B cell (primary cell): Measurements from ENCODE around the gene SLC37A2. TPM values are rescaled to one million over a fixed set of nuclear protein-coding genes. Genes with fewer than 3 reads are reported as not detected.
"Not testable (repeated sequence)": the region's sequence is repeated elsewhere in the genome, so short reads cannot be mapped to it uniquely, and the experiment has no call there.

ENCODE experiments used
- ATAC-seq: fragments of 200-7000 bp; cut with Tn5 transposase; one replicate; pipeline ENCODE4 v1.10.0; 2021; ENCODE audit warnings: low read depth, mild to moderate bottlenecking, moderate number of reproducible peaks, moderate library complexity
- CTCF ChIA-PET: fragments of 350-600 bp; sonication (Branson Sonifier 250); formaldehyde crosslinking; loops from one replicate; lab custom pipeline; 2021; ENCODE audit warnings: antibody characterized with exemption, inconsistent platforms; lab: Charles Lee
- POLR2A ChIA-PET: fragments of 350-600 bp; sonication (Branson Sonifier 250); formaldehyde crosslinking; loops from one replicate; lab custom pipeline; 2021; ENCODE audit warnings: antibody characterized with exemption; lab: Charles Lee
- DNase-seq: peaks from one replicate; pipeline ENCODE4 v3.0.0; 2013
- H2AFZ ChIP-seq: 2 replicates; pipeline ENCODE4 v1.6.1; 2012; ENCODE audit warnings: mild to moderate bottlenecking, low read depth, low read length; ENCODE audit not compliant: insufficient read depth, poor library complexity, severe bottlenecking
- H3K27ac ChIP-seq, 2 donors: 1 replicate in 1 of 2; 2 replicates in 1 of 2; pipeline ENCODE4 v1.5.1; 2012 to 2013; ENCODE audit warnings: low read length in 2 of 2, mild to moderate bottlenecking in 2 of 2, moderate library complexity in 1 of 2
- H3K27me3 ChIP-seq, 4 experiments: fragments of 200-600 bp in 1 of 4; sonication (generic) in 1 of 4; replicated peaks in 1 of 4; 1 replicate in 2 of 4; 2 replicates in 2 of 4; pipeline versions ENCODE4 v1.6.1 to v1.7.0; 2013 to 2016; ENCODE audit warnings: low read length in 3 of 4, mild to moderate bottlenecking in 2 of 4, mixed read lengths in 1 of 4, moderate library complexity in 1 of 4; ENCODE audit not compliant: insufficient read depth in 4 of 4, control insufficient read depth in 3 of 4; ENCODE audit errors: control extremely low read depth in 1 of 4
- H3K36me3 ChIP-seq, 2 experiments: replicated peaks in 1 of 2; 1 replicate in 1 of 2; 2 replicates in 1 of 2; pipeline versions ENCODE4 v1.6.1 to v1.7.1; 2013; ENCODE audit warnings: low read length in 1 of 2; ENCODE audit not compliant: insufficient read depth in 2 of 2, control insufficient read depth in 1 of 2; ENCODE audit errors: control extremely low read depth in 1 of 2, extremely low read depth in 1 of 2
- H3K4me1 ChIP-seq, 2 donors: fragments of 200-600 bp in 1 of 2; sonication (generic) in 1 of 2; 1 replicate in 1 of 2; 2 replicates in 1 of 2; pipeline versions ENCODE4 v1.5.1 to v1.6.1; 2013 to 2017; ENCODE audit warnings: low read length in 2 of 2; ENCODE audit not compliant: control insufficient read depth in 2 of 2, insufficient read depth in 2 of 2
- H3K4me2 ChIP-seq: replicated peaks from 2 replicates; pipeline ENCODE3; 2012; ENCODE audit warnings: mild to moderate bottlenecking, low read depth, low read length; ENCODE audit not compliant: poor library complexity, severe bottlenecking
- H3K4me3 ChIP-seq, 5 experiments: fragments of 200-600 bp in 1 of 5; sonication (generic) in 1 of 5; 1 replicate in 3 of 5; 2 replicates in 2 of 5; pipeline versions ENCODE4 v1.5.1 to v1.7.0; 2011 to 2016; ENCODE audit warnings: low read length in 4 of 5, mild to moderate bottlenecking in 4 of 5, low read depth in 2 of 5, control low read depth in 1 of 5, moderate library complexity in 1 of 5; ENCODE audit not compliant: insufficient read depth in 1 of 5; ENCODE audit errors: control extremely low read depth in 1 of 5, extremely low read depth in 1 of 5
- H3K79me2 ChIP-seq: fragments of 200-600 bp; sonication (generic); one replicate; pipeline ENCODE4 v1.6.0; 2016; ENCODE audit warnings: low read length; ENCODE audit not compliant: control insufficient read depth, insufficient read depth
- H3K9ac ChIP-seq: fragments of 200-600 bp; sonication (generic); 2 replicates; pipeline ENCODE4 v1.6.1; 2017; ENCODE audit warnings: mild to moderate bottlenecking, low read length, moderate library complexity
- H3K9me3 ChIP-seq, 3 donors: one replicate each; pipeline versions ENCODE4 v1.6.1 to v1.7.1; 2013; ENCODE audit warnings: low read length in 2 of 3; ENCODE audit not compliant: control insufficient read depth in 2 of 3, insufficient read depth in 1 of 3; ENCODE audit errors: control extremely low read depth in 1 of 3
- H4K20me1 ChIP-seq: 2 replicates; pipeline ENCODE4 v1.6.0; 2012; ENCODE audit warnings: mild to moderate bottlenecking, low read length; ENCODE audit not compliant: insufficient read depth, control insufficient read depth, poor library complexity, severe bottlenecking
- H3K27ac Mint-ChIP-seq: one replicate; pipeline ENCODE4 v1.8.0; 2021; ENCODE audit warnings: mixed read lengths
- H3K27me3 Mint-ChIP-seq: one replicate; pipeline ENCODE4 v1.8.0; 2021; ENCODE audit warnings: mixed read lengths
- H3K4me1 Mint-ChIP-seq: one replicate; pipeline ENCODE4 v1.8.0; 2021; ENCODE audit warnings: mixed read lengths
- H3K4me3 Mint-ChIP-seq: one replicate; pipeline ENCODE4 v1.8.0; 2021; ENCODE audit warnings: mixed read lengths
- H3K9me3 Mint-ChIP-seq: one replicate; pipeline ENCODE4 v1.8.0; 2022; ENCODE audit warnings: mixed read lengths; ENCODE audit not compliant: insufficient read depth
- CTCF ChIP-seq: fragments of 200-600 bp; IDR thresholded peaks from one replicate; pipeline ENCODE4 v1.8.0; 2022; ENCODE audit warnings: antibody characterized with exemption, mild to moderate bottlenecking
- EZH2 ChIP-seq: IDR thresholded peaks from 2 replicates; pipeline ENCODE4 v1.6.1; 2012; ENCODE audit warnings: borderline replicate concordance, low read depth, mild to moderate bottlenecking, moderate library complexity, low read length; ENCODE audit not compliant: insufficient read depth, poor library complexity, severe bottlenecking
- WGBS: methylation state at CpG from one replicate; pipeline ENCODE4 v1.1.5; 2013; ENCODE audit warnings: missing lambda C conversion rate; ENCODE audit not compliant: insufficient coverage; 5-methylcytosine and 5-hydroxymethylcytosine counted together
- intact Hi-C: fragments of 100-400 bp; cut with micrococcal nuclease; formaldehyde crosslinking; loops from one replicate; pipeline ENCODE4 v1.10.0; 2022
- polyA plus RNA-seq: library from polyadenylated mRNA; depleted of rRNA; stranded (reverse); fragments of >200 nt; gene quantifications from 2 replicates; pipeline ENCODE4 v1.2.3, GENCODE V29; 2012
- total RNA-seq, 2 donors: library from RNA; stranded (reverse); fragments of 120-200 nt in 1 of 2; gene quantifications; 1 replicate in 1 of 2; 2 replicates in 1 of 2; pipeline versions ENCODE4 v1.2.3 to v1.2.4, GENCODE V29; 2013 to 2022

SLC37A2 gene
- total and polyA plus RNA-seq, 2 donors (not counting 1 experiment from before 2014, with no cell fraction given), result 7.6 to 27.0 TPM

GRCh38 chr11:125025968-125026367 is 37.1 kb upstream of the SLC37A2 start:
- no peak overlapping the region for H3K9ac ChIP-seq
- no peaks in the 10 kb centered on the region for H3K9me3 ChIP-seq
- H3K27ac Mint-ChIP-seq, result no peak overlapping the region
- WGBS, result no CpG with 5 or more reads among the region's 2 CpGs
- H3K9me3 Mint-ChIP-seq, result peaks cover 8% of the 10 kb centered on the region
- DNase-seq (no peak), ATAC-seq (no peak)
- H3K4me2 ChIP-seq, result no peak overlapping the region
- intact Hi-C loops, result no loop called here
- H3K4me1 ChIP-seq, result no peaks in the 10 kb centered on the region
- H3K36me3 ChIP-seq, result no peaks in the 10 kb centered on the region
- no peak overlapping the region for H2AFZ ChIP-seq
- no peaks in the 10 kb centered on the region for H3K79me2 ChIP-seq
- H3K4me3 Mint-ChIP-seq, result no peak overlapping the region
- H3K27me3 ChIP-seq, result no peaks in the 10 kb centered on the region
- ChIA-PET POLR2A (no interaction called here), CTCF (no interaction called here)
- no peaks in the 10 kb centered on the region for H4K20me1 ChIP-seq
- H3K27ac ChIP-seq, result no peak overlapping the region
- H3K4me3 ChIP-seq, result no peak overlapping the region
- H3K4me1 Mint-ChIP-seq, result no peaks in the 10 kb centered on the region
- TF ChIP-seq CTCF, result no peak
- no peak for TF ChIP-seq EZH2
- no peaks in the 10 kb centered on the region for H3K27me3 Mint-ChIP-seq

- POLR2A ChIA-PET, H3K9ac ChIP-seq, H3K4me1 Mint-ChIP-seq, DNase-seq, ATAC-seq, H3K79me2 ChIP-seq, H3K9me3 ChIP-seq, H2AFZ ChIP-seq, H3K27me3 Mint-ChIP-seq, intact Hi-C loops, H3K4me3 Mint-ChIP-seq, H3K27ac ChIP-seq, H3K4me3 ChIP-seq, H3K36me3 ChIP-seq, H3K27ac Mint-ChIP-seq, H3K27me3 ChIP-seq, H4K20me1 ChIP-seq, H3K4me1 ChIP-seq, CTCF ChIA-PET, H3K4me2 ChIP-seq: not testable (repeated sequence)
- peaks cover 16% of the 10 kb centered on the region for H3K9me3 Mint-ChIP-seq
- WGBS, result no CpG with 5 or more reads among the region's 1 CpG
Measured at GRCh38 chr11:125029431-125029830, 33.7 kb upstream of the SLC37A2 start.
